LNCAP (cell line): ENCODE data around the gene CLN6.

ENCODE experiments used
- TF ChIP-seq, protein P1 (sequence below): fragments of 450-650 bp; IDR thresholded peaks from 2 replicates; pipeline ENCODE4 v1.5.1; 2017; ENCODE audit warnings: mild to moderate bottlenecking

CLN6 gene

DNA sequence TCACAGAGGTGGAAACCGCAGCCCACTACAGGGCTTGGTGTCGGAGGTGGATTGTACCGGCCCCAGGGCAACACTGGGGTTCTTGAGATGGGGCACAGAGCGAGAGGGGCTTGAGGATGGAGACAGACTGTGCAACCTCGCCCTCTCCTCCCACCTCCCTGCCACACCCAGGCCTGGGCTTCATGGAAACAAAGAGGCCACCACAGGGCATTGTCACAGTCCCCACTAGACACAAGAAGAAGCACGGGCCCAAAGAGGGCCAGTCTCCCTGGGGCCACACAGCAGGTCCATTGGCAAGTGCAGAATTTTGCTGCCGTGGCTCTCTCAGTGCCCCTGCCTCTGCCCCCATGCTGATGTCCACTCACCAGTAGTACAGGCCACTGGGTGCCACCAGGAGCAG is 20.3 kb downstream of the CLN6 start:
- TF ChIP-seq, protein P1, sequence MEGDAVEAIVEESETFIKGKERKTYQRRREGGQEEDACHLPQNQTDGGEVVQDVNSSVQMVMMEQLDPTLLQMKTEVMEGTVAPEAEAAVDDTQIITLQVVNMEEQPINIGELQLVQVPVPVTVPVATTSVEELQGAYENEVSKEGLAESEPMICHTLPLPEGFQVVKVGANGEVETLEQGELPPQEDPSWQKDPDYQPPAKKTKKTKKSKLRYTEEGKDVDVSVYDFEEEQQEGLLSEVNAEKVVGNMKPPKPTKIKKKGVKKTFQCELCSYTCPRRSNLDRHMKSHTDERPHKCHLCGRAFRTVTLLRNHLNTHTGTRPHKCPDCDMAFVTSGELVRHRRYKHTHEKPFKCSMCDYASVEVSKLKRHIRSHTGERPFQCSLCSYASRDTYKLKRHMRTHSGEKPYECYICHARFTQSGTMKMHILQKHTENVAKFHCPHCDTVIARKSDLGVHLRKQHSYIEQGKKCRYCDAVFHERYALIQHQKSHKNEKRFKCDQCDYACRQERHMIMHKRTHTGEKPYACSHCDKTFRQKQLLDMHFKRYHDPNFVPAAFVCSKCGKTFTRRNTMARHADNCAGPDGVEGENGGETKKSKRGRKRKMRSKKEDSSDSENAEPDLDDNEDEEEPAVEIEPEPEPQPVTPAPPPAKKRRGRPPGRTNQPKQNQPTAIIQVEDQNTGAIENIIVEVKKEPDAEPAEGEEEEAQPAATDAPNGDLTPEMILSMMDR, result no peak

DNA sequence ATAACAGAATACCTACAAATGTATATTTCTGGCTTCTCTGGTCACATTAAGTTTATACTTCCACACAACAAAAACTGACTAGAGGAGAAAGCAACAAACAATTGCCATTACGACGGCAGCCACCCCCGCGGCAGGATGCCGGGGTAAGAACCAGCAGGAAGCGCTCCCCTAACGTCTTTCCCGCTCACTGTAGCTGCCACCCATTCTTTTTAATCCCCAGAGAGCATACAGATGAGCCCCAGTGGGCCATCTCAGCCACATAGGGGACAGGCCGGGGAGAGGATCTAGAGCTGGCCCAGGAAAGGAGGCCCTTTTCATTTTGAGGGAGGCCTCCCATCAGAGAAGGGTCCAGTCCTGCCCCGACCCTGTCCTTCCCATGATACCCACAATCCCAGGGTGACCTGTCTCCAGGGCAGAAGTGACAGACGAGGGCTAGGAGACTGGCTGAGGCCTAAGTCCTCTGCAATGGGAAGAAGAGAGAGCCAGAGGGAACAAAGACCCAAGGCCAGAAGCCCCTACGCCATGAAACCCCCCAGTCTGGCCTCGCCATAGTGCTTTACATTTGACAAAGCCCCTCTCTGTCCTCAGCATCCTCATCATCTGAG is 20.8 kb downstream of the CLN6 start:
- TF ChIP-seq, protein P1, result no peak

DNA sequence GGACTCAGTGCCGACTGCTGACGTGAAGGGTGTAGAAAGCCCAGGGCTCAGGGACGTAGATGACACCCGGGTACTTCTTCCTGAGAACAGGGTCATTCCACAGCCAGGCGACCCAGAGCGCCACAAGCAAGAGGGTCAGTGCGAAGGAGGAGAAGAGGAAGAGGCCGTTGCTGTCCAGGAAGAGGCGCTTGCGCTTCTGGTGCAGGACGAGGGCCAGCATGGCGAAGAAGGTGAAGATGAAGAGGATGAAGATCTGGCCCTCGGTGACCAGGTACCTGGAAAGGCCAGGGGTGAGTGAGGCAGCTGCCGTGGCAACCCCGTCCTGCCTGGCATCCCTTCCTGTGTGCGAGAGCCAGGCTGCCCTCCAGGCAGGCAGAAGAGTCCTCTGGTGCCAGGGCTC is 21.4 kb downstream of the CLN6 start:
- TF ChIP-seq, protein P1, result no peak

DNA sequence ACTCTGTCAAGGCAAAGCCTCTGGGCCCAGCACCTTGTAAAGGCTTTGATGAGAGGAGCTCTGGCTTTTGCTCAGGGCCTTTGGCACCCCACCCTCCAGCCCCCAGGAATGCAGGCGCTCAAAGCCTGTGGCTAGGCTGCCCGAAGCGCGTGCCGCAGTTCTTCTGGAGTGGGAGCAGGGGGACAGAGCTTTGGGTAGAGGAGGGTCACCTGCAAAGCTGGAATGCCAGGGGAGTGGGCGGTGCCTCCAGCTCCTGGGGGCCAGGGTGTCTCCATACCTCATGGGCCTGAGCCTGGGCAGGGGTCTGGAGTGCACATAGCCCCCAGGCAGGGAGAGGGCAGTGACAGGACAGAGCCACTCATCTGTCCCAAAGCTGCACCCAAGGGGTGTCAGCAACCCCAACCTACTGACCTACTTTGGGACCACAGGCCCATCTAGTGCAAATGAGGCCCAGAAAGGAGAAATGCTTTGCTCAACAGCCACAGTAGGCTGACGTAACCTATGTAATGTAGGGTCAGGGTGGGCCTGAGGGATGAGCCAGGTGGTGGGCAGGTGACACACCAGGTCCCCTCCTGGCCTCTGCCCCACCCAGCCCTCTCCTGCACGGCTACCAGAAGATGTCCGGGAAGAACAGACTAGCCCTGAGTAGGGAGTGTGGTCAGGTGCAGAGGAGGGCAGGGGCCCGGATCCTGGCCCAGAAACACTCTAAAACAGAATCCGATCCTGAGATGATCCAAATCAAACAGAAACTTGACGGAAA is 22.2 kb downstream of the CLN6 start:
- TF ChIP-seq, protein P1, result no peak

DNA sequence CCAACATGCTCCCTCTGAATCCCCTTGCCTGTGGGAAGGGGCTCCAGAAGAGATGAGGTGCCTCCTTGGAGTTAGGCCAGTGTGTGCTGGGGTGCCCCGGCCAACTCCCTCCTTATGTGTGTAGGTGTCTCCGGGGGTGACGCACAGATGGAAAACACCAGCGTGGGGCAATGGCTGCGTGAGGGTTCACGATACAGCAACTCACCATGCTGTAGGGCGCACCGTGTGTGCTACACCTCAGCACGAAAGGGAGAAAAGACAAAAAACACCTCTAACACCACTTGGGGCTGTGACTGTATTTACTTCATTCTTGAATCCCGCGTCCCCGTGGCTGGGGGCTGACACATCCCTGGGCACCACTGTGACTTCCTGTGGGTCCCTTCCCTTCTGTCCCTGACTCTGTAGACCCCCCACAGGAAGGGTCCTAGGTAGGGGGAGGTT is 22.8 kb downstream of the CLN6 start:
- TF ChIP-seq, protein P1, result no peak

DNA sequence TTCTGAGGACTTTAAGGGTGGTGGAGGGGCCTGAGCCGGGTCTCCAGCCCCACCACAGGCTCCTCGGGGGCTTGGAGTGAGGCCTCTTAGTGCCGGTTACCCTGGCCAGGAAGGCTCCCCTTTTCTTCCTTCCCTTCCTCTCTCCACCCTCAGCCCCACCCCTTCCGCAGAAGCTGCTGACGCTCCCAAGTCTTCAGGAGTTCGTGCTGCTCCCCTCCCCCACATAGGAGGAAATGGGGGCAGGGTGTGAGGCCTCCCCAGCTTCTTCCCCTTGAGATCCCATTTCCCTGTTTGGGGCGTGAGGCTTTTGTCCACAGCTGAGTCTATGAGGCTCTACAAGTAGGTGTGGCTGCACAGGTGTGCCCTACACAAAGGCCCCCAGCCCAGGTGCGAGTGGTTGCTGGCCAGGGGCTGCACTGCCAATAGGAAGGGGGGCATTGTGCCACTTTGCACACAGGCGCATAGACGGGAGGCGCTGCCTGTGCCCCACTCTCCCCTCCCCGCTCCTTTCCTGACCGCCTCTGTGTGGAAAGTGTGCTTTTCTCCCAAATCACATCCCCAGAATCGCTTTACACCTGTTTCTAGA is 23.5 kb downstream of the CLN6 start:
- TF ChIP-seq, protein P1, result no peak

DNA sequence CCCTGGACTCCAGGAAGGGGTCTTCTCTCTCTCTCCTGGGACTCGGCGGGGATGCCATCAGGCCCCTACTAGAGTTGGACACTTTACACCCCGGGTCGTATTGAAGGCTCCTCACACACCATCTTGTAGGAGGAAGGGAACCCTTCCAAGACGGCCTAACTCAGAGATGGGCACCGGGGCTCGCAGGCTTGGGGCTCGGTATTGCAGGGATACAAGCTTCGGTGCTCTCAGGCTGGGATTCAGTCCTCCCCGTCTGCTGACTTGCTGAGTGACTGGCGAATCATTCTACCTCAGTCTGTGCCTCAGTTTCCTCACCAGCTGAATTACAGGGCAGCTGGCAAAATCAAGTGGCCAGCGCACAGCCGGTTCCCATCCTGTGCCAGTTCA is 24.0 kb downstream of the CLN6 start:
- TF ChIP-seq, protein P1, result no peak
